GM19467 (cell line): ENCODE data around the gene CHST9.
"Not testable (repeated sequence)": the region's sequence is repeated elsewhere in the genome, so short reads cannot be mapped to it uniquely, and the experiment has no call there.

Source experiments
- ATAC-seq: cut with Tn5 transposase; IDR thresholded peaks from one replicate; pipeline ENCODE4 v1.9.1; 2021; ENCODE audit warnings: mild to moderate bottlenecking, moderate library complexity; ENCODE audit not compliant: unreplicated experiment

CHST9 gene

GRCh38 chr18:27108842-27109241 lies 76.3 kb downstream of the CHST9 start:
- no peak for ATAC-seq

- ATAC-seq: no peak
These were observed 80.4 kb downstream of the CHST9 start for GRCh38 chr18:27104743-27105142.

- ATAC-seq: no peak
These were observed 90.5 kb downstream of the CHST9 start for GRCh38 chr18:27094621-27095020.

- not testable (repeated sequence) for ATAC-seq
These were observed 91.8 kb downstream of the CHST9 start for GRCh38 chr18:27093290-27093689.

- no peak for ATAC-seq
These were observed 103.4 kb downstream of the CHST9 start for GRCh38 chr18:27081701-27082100.

GRCh38 chr18:27075828-27076227 lies 109.3 kb downstream of the CHST9 start:
- no peak for ATAC-seq

- peak; percentile 94 for ATAC-seq
These were observed 111.7 kb downstream of the CHST9 start for GRCh38 chr18:27073404-27073830.

- ATAC-seq: no peak
These were observed 120.4 kb downstream of the CHST9 start for GRCh38 chr18:27064673-27065072.

GRCh38 chr18:27062802-27063201 lies 122.3 kb downstream of the CHST9 start:
- no peak for ATAC-seq

GRCh38 chr18:27061488-27062095 lies 123.5 kb downstream of the CHST9 start:
- ATAC-seq: no peak

- no peak for ATAC-seq
These were observed 127.4 kb downstream of the CHST9 start for GRCh38 chr18:27057519-27058234.

- no peak for ATAC-seq
These were observed 130.2 kb downstream of the CHST9 start for GRCh38 chr18:27054926-27055325.

- ATAC-seq: no peak
These were observed 135.1 kb downstream of the CHST9 start for GRCh38 chr18:27049969-27050368.

- ATAC-seq: no peak
These were observed 139.8 kb downstream of the CHST9 start for GRCh38 chr18:27045342-27045741.

- no peak for ATAC-seq
These were observed 142.9 kb downstream of the CHST9 start for GRCh38 chr18:27042177-27042576.

- ATAC-seq: no peak
These were observed 144.3 kb downstream of the CHST9 start for GRCh38 chr18:27040796-27041195.

- no peak for ATAC-seq
These were observed 151.4 kb downstream of the CHST9 start for GRCh38 chr18:27033722-27034121.

- no peak for ATAC-seq
These were observed 154.7 kb downstream of the CHST9 start for GRCh38 chr18:27030421-27030820.

- no peak for ATAC-seq
These were observed 162.6 kb downstream of the CHST9 start for GRCh38 chr18:27022477-27022876.

GRCh38 chr18:27017901-27018500 lies 167.1 kb downstream of the CHST9 start:
- no peak for ATAC-seq

- no peak for ATAC-seq
These were observed 170.3 kb downstream of the CHST9 start for GRCh38 chr18:27014841-27015240.

GRCh38 chr18:27010784-27011183 lies 174.3 kb downstream of the CHST9 start:
- no peak for ATAC-seq
